ENCODE data around the gene CALHM5.

- TF ChIP-seq EP300 (IDR thresholded peaks at IDR 0.05): no peak
- no peak for TF ChIP-seq CTCF (IDR thresholded peaks at IDR 0.05)
These were observed 19.7 kb upstream of the CALHM5 start for GRCh38 chr6:116491610-116492330.
